ENCODE data around the gene UBL4A.

Gene UBL4A

DNA sequence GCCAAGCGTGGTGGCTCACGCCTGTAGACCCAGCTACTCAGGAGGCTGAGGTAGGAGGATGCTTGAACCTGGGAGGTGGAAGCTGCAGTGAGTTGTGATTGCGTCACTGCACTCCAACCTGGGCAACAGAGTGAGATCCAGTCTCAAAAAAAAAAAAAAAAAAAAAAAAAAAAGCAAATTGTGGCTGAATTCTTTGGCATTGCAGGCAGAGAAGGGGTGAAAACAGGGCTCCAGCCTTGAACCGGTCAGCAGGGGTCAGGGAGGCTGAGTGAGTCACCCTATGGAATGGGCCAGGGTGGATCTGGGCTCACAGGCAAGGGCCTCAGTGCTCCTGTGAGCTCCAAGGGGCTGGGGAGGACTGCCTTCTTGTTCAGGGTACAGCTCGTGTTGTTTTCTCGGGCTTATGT, 42.8 kb upstream of the UBL4A start:
- peak; percentile 49 for DNase-seq (ENCODE audit: low read depth)
- TF ChIP-seq, protein P1, sequence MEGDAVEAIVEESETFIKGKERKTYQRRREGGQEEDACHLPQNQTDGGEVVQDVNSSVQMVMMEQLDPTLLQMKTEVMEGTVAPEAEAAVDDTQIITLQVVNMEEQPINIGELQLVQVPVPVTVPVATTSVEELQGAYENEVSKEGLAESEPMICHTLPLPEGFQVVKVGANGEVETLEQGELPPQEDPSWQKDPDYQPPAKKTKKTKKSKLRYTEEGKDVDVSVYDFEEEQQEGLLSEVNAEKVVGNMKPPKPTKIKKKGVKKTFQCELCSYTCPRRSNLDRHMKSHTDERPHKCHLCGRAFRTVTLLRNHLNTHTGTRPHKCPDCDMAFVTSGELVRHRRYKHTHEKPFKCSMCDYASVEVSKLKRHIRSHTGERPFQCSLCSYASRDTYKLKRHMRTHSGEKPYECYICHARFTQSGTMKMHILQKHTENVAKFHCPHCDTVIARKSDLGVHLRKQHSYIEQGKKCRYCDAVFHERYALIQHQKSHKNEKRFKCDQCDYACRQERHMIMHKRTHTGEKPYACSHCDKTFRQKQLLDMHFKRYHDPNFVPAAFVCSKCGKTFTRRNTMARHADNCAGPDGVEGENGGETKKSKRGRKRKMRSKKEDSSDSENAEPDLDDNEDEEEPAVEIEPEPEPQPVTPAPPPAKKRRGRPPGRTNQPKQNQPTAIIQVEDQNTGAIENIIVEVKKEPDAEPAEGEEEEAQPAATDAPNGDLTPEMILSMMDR (conservative IDR thresholded peaks at IDR 0.05; ENCODE audit: low read depth, low read length): no peak
- no peak overlapping the region for H3K4me3 ChIP-seq (ENCODE audit: low read depth, low read length)

DNA sequence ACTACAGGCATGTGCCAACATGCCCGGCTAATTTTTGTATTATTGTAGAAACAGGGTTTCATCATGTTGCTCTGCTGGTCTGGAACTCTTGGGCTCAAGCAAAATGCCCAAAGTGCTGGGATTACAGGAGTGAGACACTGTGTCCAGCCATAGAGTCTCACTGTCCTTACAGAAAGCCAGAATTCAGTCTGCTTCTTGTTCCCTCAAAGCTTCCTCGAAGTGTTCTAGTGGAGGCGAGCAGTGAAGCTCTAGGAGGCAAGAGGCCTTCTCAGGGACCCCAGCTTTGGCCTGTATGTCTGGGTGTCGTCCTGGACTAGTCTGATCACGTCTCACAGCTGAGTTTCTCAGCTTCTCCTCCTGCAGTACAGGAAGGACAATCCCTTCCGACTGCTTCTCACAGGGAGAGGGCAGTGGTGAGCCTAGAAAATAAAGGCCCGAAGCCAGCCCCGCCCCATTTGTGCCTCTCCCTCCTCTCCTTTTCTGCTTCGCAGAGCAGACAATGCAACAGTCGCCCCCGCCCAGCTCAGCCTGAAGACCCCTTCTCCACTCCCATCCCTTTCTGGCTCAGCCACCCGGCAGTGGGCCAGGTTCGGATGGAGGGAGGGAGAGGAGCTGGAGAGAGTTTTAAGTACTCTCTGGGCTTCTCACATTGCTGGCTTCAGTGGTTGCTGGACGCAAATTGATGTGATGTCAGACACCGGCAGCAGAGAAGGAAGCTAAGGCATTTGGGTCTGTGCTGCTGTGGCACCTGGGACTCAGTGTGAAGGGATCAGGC, 40.7 kb upstream of the UBL4A start:
- DNase-seq (ENCODE audit: low read depth): peak; percentile 84
- H3K4me3 ChIP-seq (ENCODE audit: low read depth, low read length): peak overlapping the region; percentile 45
- TF ChIP-seq, protein P1 (conservative IDR thresholded peaks at IDR 0.05; ENCODE audit: low read depth, low read length): peak; percentile 69

DNA sequence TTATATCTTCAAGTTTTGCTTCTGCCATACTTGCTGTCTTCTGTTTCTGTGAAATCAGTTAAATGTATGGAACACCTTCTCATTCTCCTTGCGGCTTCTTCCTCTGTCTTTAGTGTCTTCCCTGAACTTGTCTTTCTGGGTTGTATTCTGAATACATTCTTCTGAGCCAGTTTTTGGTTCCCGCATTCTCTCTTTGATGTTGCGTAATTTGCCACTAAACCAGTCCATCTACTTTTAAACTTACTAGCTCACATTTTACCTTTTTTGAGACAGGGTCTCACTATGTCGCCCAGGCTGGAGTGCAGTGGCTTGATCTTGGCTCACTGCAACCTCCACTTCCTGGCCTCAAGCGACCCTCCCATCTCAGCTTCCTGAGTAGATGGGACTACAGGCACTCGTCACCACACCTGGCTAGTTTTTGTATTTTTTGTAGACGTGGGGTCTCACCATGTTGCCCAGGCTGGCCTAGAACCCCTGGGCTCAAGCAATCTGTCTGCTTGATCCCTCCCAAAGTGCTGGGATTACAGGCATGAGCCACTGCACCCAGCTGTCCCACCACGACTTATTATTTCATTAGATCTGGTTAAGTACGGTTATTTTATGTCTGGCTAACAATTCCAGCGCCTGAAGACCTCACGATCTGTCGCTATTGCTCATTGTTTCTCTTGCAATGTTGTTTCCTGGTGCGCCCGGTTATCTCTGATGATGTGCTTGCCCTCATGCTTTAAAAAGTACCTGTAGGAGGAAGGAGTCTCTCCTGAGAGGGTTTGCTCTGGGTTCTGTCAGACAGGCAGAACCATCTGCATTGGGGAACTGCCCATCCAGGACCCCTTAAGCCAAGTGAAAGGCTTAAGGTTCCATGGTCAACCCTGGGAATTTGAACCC, 39.4 kb upstream of the UBL4A start:
- no peak for DNase-seq (ENCODE audit: low read depth)
- no peak overlapping the region for H3K4me3 ChIP-seq (ENCODE audit: low read depth, low read length)
- TF ChIP-seq, protein P1 (conservative IDR thresholded peaks at IDR 0.05; ENCODE audit: low read depth, low read length): no peak

DNA sequence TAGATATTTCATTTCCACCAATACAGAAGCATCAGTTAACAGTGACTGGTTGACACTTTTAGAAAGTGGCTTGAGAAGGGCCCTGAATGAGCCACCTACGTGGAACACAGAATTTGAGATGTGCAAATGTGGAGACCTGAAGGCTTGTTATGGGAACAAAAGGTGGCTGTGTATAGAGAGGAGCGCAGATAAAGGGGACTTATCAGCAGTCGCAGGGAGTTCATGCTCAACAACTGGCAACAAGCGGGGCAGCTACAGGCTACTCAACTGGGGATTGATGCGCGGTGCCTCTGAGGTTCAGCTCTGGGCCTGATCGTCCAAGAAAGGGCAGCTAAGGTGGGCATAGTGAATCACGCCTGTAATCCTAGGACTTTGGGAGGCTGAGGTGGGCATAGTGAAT, 33.0 kb upstream of the UBL4A start:
- no peak overlapping the region for H3K4me3 ChIP-seq (ENCODE audit: low read depth, low read length)
- TF ChIP-seq, protein P1 (conservative IDR thresholded peaks at IDR 0.05; ENCODE audit: low read depth, low read length): no peak
- DNase-seq (ENCODE audit: low read depth): no peak

DNA sequence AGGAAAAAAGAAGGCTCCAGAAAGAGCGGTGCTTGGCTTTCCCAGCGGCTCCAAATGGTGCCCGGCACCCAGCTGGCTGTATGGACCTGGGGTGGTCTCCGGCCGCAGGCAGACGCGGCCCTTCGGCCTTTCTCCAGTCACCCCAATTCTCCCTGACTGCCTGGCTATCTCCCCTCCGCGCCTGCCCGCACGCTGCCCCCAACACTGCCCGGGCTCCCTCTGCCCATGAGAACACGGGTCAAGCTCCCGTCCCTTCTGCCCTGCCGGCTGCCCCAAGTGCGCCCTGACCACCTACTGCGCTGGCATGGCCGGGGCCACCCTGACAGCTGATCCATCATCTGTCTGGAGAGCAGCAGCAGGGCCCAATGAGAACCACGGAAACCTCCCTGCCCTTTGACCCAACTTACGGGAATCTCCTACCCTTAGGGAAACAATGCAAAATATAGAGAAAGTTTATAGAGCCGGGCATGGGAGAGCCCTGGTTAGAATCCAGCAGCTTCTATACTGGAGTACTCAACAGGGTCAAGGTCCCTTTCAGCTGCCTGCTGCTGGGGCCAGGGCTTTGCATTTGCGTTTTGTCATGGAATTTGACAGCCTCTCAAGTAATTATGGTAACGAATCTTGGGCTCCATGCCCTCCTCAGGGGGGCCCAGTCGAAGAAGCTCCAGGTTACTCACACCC, 30.8 kb upstream of the UBL4A start:
- H3K4me3 ChIP-seq (ENCODE audit: low read depth, low read length): peak overlapping the region; percentile 20
- TF ChIP-seq, protein P1 (conservative IDR thresholded peaks at IDR 0.05; ENCODE audit: low read depth, low read length): no peak
- no peak for DNase-seq (ENCODE audit: low read depth)

DNA sequence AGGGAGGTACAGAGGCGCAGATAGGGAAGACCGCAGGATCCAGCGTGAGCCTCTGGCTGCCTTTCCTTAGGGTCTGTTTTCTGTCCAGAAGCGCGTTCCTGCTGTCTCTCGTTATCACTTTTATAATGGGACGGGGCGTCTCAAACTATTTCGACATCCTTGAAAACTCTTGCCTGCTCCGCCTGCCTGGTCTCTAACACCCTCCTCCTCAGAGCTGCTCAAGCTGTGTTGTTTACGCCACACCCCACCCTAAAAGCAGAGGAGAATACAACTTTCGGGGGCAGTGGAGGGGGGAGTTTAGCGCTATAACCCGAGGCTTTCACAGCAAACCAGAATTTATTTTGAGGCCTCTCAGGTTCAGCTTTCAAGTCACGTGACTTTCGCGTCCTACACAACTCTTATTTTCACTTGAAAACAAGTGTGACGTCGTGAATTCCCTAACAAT, 30.3 kb upstream of the UBL4A start:
- DNase-seq (ENCODE audit: low read depth): peak; percentile 81
- H3K4me3 ChIP-seq (ENCODE audit: low read depth, low read length): peak overlapping the region; percentile 53
- TF ChIP-seq, protein P1 (conservative IDR thresholded peaks at IDR 0.05; ENCODE audit: low read depth, low read length): no peak
